Uterus (tissue), 4 donors: Measurements from ENCODE around the gene ZNF599. TPM values are rescaled to one million over a fixed set of nuclear protein-coding genes. Genes with fewer than 3 reads are reported as not detected.

Source experiments
- DNase-seq, 2 donors: peaks; one replicate each; pipeline ENCODE4 v3.0.0-alpha.2; 2019 to 2020
- H3K27ac ChIP-seq, 2 donors: fragments of 200-600 bp; sonication (generic); 1 replicate in 1 of 2; 2 replicates in 1 of 2; pipeline ENCODE4 v1.5.1; 2016 to 2018
- H3K27me3 ChIP-seq, 2 donors: fragments of 200-600 bp; sonication (generic); one replicate each; pipeline ENCODE4 v1.5.1; 2018 to 2019; ENCODE audit warnings: control low read depth in 1 of 2
- H3K36me3 ChIP-seq, 2 donors: fragments of 200-600 bp; sonication (generic); one replicate each; pipeline ENCODE4 v1.5.1; 2019; ENCODE audit warnings: control low read depth in 1 of 2
- H3K4me1 ChIP-seq, 2 donors: fragments of 200-600 bp; sonication (generic); one replicate each; pipeline ENCODE4 v1.5.1; 2018 to 2019; ENCODE audit warnings: control low read depth in 1 of 2
- H3K4me3 ChIP-seq, 2 donors: fragments of 200-600 bp; sonication (generic); 1 replicate in 1 of 2; 2 replicates in 1 of 2; pipeline ENCODE4 v1.5.1; 2018 to 2019; ENCODE audit warnings: mild to moderate bottlenecking in 1 of 2
- H3K9me3 ChIP-seq, 2 donors: fragments of 200-600 bp; sonication (generic); one replicate each; pipeline ENCODE4 v1.5.1; 2019; ENCODE audit warnings: control low read depth in 1 of 2
- CTCF ChIP-seq, 4 experiments: fragments of 200-600 bp in 2 of 4; fragments of 450-650 bp in 2 of 4; sonication (generic) in 2 of 4; IDR thresholded peaks; one replicate each; pipeline ENCODE4 v1.5.1; 2016 to 2019; ENCODE audit warnings: antibody characterized with exemption in 4 of 4, mild to moderate bottlenecking in 2 of 4, moderate library complexity in 1 of 4
- POLR2A ChIP-seq, 2 donors: fragments of 450-650 bp; IDR thresholded peaks; one replicate each; pipeline ENCODE4 v1.6.1; 2016; ENCODE audit warnings: antibody characterized with exemption in 2 of 2, mild to moderate bottlenecking in 1 of 2, moderate library complexity in 1 of 2
- intact Hi-C: fragments of 100-400 bp; cut with DNase I; formaldehyde crosslinking; loops from one replicate; pipeline ENCODE4 v1.15.1; 2023; ENCODE audit warnings: low total_unique reads
- total RNA-seq, 4 donors: library from RNA; depleted of rRNA in 3 of 4; stranded (reverse); fragments of >200 nt in 3 of 4; gene quantifications; one replicate each; pipeline versions ENCODE4 v1.1.0 to v1.2.4, GENCODE V29; 2014 to 2023
- donor health status: DM: yes; HTN: yes; CAD: no.

The ZNF599 gene
- total RNA-seq, 4 donors from 2014 or later = 1.3 to 15.6 (median 12.1) TPM

GRCh38 chr19:34787059-34787824 is 14.2 kb upstream of the ZNF599 start:
- no peak for TF ChIP-seq POLR2A (IDR thresholded peaks at IDR 0.05)
- no peak for TF ChIP-seq CTCF (IDR thresholded peaks at IDR 0.05)
- H3K27me3 ChIP-seq = no peaks in the 10 kb centered on the region
- no peaks in the 10 kb centered on the region for H3K4me1 ChIP-seq
- intact Hi-C loops = no loop called here
- no peak overlapping the region for H3K27ac ChIP-seq
- no peak for DNase-seq
- H3K36me3 ChIP-seq = no peaks in the 10 kb centered on the region
- H3K9me3 ChIP-seq = no peaks in the 10 kb centered on the region
- no peak overlapping the region for H3K4me3 ChIP-seq

- no peaks in the 10 kb centered on the region for H3K36me3 ChIP-seq
- H3K27me3 ChIP-seq = no peaks in the 10 kb centered on the region
- H3K4me1 ChIP-seq = no peaks in the 10 kb centered on the region
- intact Hi-C loops = no loop called here
- DNase-seq = no peak
- no peaks in the 10 kb centered on the region for H3K9me3 ChIP-seq
- H3K27ac ChIP-seq = no peak overlapping the region
- TF ChIP-seq POLR2A (IDR thresholded peaks at IDR 0.05) = no peak
- no peak overlapping the region for H3K4me3 ChIP-seq
These were observed 13.2 kb upstream of the ZNF599 start for GRCh38 chr19:34786236-34786635.

- H3K4me1 ChIP-seq = no peaks in the 10 kb centered on the region
- H3K27ac ChIP-seq = no peak overlapping the region
- no peaks in the 10 kb centered on the region for H3K27me3 ChIP-seq
- no peaks in the 10 kb centered on the region for H3K36me3 ChIP-seq
- intact Hi-C loops = no loop called here
- H3K9me3 ChIP-seq = no peaks in the 10 kb centered on the region
- TF ChIP-seq POLR2A (IDR thresholded peaks at IDR 0.05) (no peak), CTCF (IDR thresholded peaks at IDR 0.05) (no peak)
- no peak for DNase-seq
- H3K4me3 ChIP-seq = no peak overlapping the region
These were observed 6.6 kb upstream of the ZNF599 start for GRCh38 chr19:34779652-34780051.

GRCh38 chr19:34778342-34778741 is 5.3 kb upstream of the ZNF599 start:
- intact Hi-C loops = no loop called here
- no peak for DNase-seq
- H3K4me3 ChIP-seq = no peak overlapping the region
- no peaks in the 10 kb centered on the region for H3K36me3 ChIP-seq
- H3K9me3 ChIP-seq = no peaks in the 10 kb centered on the region
- TF ChIP-seq CTCF (IDR thresholded peaks at IDR 0.05) (no peak), POLR2A (IDR thresholded peaks at IDR 0.05) (no peak)
- H3K4me1 ChIP-seq = no peaks in the 10 kb centered on the region
- no peak overlapping the region for H3K27ac ChIP-seq
- no peaks in the 10 kb centered on the region for H3K27me3 ChIP-seq

GRCh38 chr19:34774857-34775256 is 1.8 kb upstream of the ZNF599 start:
- H3K36me3 ChIP-seq = no peaks in the 10 kb centered on the region
- no peak overlapping the region for H3K4me3 ChIP-seq
- no peaks in the 10 kb centered on the region for H3K9me3 ChIP-seq
- TF ChIP-seq POLR2A (IDR thresholded peaks at IDR 0.05) = no peak
- no peak overlapping the region for H3K27ac ChIP-seq
- intact Hi-C loops = no loop called here
- no peaks in the 10 kb centered on the region for H3K27me3 ChIP-seq
- no peak for DNase-seq
- H3K4me1 ChIP-seq = no peaks in the 10 kb centered on the region

- Histone ChIP-seq H3K27me3 (no peaks in the 10 kb centered on the region), H3K27ac (no peak overlapping the region), H3K4me1 (no peaks in the 10 kb centered on the region), H3K36me3 (no peaks in the 10 kb centered on the region), H3K4me3 (peak overlapping the region; percentile 82 to 98), H3K9me3 (no peaks in the 10 kb centered on the region)
- TF ChIP-seq POLR2A (IDR thresholded peaks at IDR 0.05) (no peak), CTCF (IDR thresholded peaks at IDR 0.05) (no peak)
- DNase-seq = no peak
- intact Hi-C loops = no loop called here
These were observed 495 bp upstream of the ZNF599 start for GRCh38 chr19:34773555-34773864.
